IPS-18c (cell line): ENCODE results near the gene RAB35.

ENCODE experiments used
- H3K4me3 ChIP-seq: 2 replicates; pipeline ENCODE4 v1.7.0; 2013; ENCODE audit warnings: low read depth, mild to moderate bottlenecking, low read length, moderate library complexity; ENCODE audit not compliant: insufficient read depth
- H3K9me3 ChIP-seq: one replicate; pipeline ENCODE4 v1.6.1; 2013; ENCODE audit warnings: mild to moderate bottlenecking, low read length, moderate library complexity; ENCODE audit not compliant: control insufficient read depth, insufficient read depth

Gene RAB35

GRCh38 chr12:120116441-120116791, at the start of gene RAB35:
Gene RAB35 (minus strand): TSS chr12:120116753. CDS start chr12:120116650, 103 bp downstream.
- H3K4me3 ChIP-seq: peak within 1 kb of the TSS; percentile 93
- H3K9me3 ChIP-seq: peaks cover 2% of the 10 kb centered on the region

- Histone ChIP-seq H3K9me3 (no peaks in the 10 kb centered on the region), H3K4me3 (no peak overlapping the region)
Measured at GRCh38 chr12:120164293-120164692, 47.7 kb upstream of the RAB35 start.

- Histone ChIP-seq H3K9me3 (no peaks in the 10 kb centered on the region), H3K4me3 (no peak overlapping the region)
Measured at GRCh38 chr12:120162763-120163162, 46.2 kb upstream of the RAB35 start.

- Histone ChIP-seq H3K9me3 (no peaks in the 10 kb centered on the region), H3K4me3 (no peak overlapping the region)
Measured at GRCh38 chr12:120161852-120162251, 45.3 kb upstream of the RAB35 start.

GRCh38 chr12:120159509-120160237, 43.1 kb upstream of the RAB35 start:
- H3K9me3 ChIP-seq: no peaks in the 10 kb centered on the region
- no peak overlapping the region for H3K4me3 ChIP-seq

- Histone ChIP-seq H3K9me3 (no peaks in the 10 kb centered on the region), H3K4me3 (no peak overlapping the region)
Measured at GRCh38 chr12:120158351-120158750, 41.8 kb upstream of the RAB35 start.

GRCh38 chr12:120157678-120158077, 41.1 kb upstream of the RAB35 start:
- no peak overlapping the region for H3K4me3 ChIP-seq

GRCh38 chr12:120156315-120157259, 40.0 kb upstream of the RAB35 start:
- Histone ChIP-seq H3K4me3 (no peak overlapping the region), H3K9me3 (no peaks in the 10 kb centered on the region)

More at GRCh38 chr12:120157678-120158077, 41.1 kb upstream of the RAB35 start:
- no peaks in the 10 kb centered on the region for H3K9me3 ChIP-seq

- Histone ChIP-seq H3K4me3 (no peak overlapping the region), H3K9me3 (no peaks in the 10 kb centered on the region)
Measured at GRCh38 chr12:120155072-120155471, 38.5 kb upstream of the RAB35 start.

- Histone ChIP-seq H3K4me3 (no peak overlapping the region), H3K9me3 (no peaks in the 10 kb centered on the region)
Measured at GRCh38 chr12:120150919-120151525, 34.5 kb upstream of the RAB35 start.

GRCh38 chr12:120148011-120148410, 31.5 kb upstream of the RAB35 start:
- H3K9me3 ChIP-seq: peaks cover 2% of the 10 kb centered on the region
- H3K4me3 ChIP-seq: no peak overlapping the region

GRCh38 chr12:120145164-120145563, 28.6 kb upstream of the RAB35 start:
- Histone ChIP-seq H3K4me3 (no peak overlapping the region), H3K9me3 (peaks cover 2% of the 10 kb centered on the region)

GRCh38 chr12:120144215-120144614, 27.7 kb upstream of the RAB35 start:
- Histone ChIP-seq H3K4me3 (no peak overlapping the region), H3K9me3 (peaks cover 2% of the 10 kb centered on the region)

- peaks cover 2% of the 10 kb centered on the region for H3K9me3 ChIP-seq
- no peak overlapping the region for H3K4me3 ChIP-seq
Measured at GRCh38 chr12:120142231-120142877, 25.8 kb upstream of the RAB35 start.

- no peak overlapping the region for H3K4me3 ChIP-seq
- H3K9me3 ChIP-seq: peaks cover 2% of the 10 kb centered on the region
Measured at GRCh38 chr12:120141336-120141735, 24.8 kb upstream of the RAB35 start.

- peaks cover 2% of the 10 kb centered on the region for H3K9me3 ChIP-seq
- no peak overlapping the region for H3K4me3 ChIP-seq
Measured at GRCh38 chr12:120140603-120141002, 24.1 kb upstream of the RAB35 start.

- Histone ChIP-seq H3K4me3 (no peak overlapping the region), H3K9me3 (peaks cover 2% of the 10 kb centered on the region)
Measured at GRCh38 chr12:120139958-120140357, 23.4 kb upstream of the RAB35 start.
